Spinal cord (tissue), 10 donors: ENCODE results near the gene ARSK. TPM values are rescaled to one million over a fixed set of nuclear protein-coding genes. Genes with fewer than 3 reads are reported as not detected.
"Not testable (repeated sequence)": the region's sequence is repeated elsewhere in the genome, so short reads cannot be mapped to it uniquely, and the experiment has no call there.

Source experiments
- DNase-seq, 6 donors: peaks; one replicate each; pipeline versions ENCODE4 v3.0.0 to v3.0.0-alpha.2; 2013 to 2015; ENCODE audit warnings: low spot score in 6 of 6, low read depth in 4 of 6
- H3K27ac ChIP-seq: one replicate; pipeline ENCODE4 v1.5.1; 2013; ENCODE audit warnings: low read depth, low read length, control low read depth
- H3K27me3 ChIP-seq: one replicate; pipeline ENCODE4 v1.6.1; 2013; ENCODE audit warnings: low read length; ENCODE audit not compliant: control insufficient read depth, insufficient read depth
- H3K36me3 ChIP-seq: one replicate; pipeline ENCODE4 v1.6.1; 2013; ENCODE audit warnings: low read length; ENCODE audit not compliant: control insufficient read depth, insufficient read depth
- H3K4me1 ChIP-seq: one replicate; pipeline ENCODE4 v1.6.1; 2013; ENCODE audit warnings: low read length; ENCODE audit not compliant: control insufficient read depth, insufficient read depth
- H3K4me3 ChIP-seq: one replicate; pipeline ENCODE4 v1.5.1; 2013; ENCODE audit warnings: low read depth, low read length, control low read depth
- H3K9me3 ChIP-seq: one replicate; pipeline ENCODE4 v1.6.1; 2013; ENCODE audit warnings: low read length; ENCODE audit not compliant: control insufficient read depth, insufficient read depth
- WGBS: methylation state at CpG from one replicate; pipeline ENCODE4 v1.1.5; 2013; ENCODE audit warnings: missing lambda C conversion rate; ENCODE audit not compliant: insufficient coverage; 5-methylcytosine and 5-hydroxymethylcytosine counted together
- polyA plus RNA-seq, 2 donors: library from polyadenylated mRNA; unstranded; fragments of 120-200 nt; gene quantifications; one replicate each; pipeline ENCODE4 v1.2.1, GENCODE V29; 2013; ENCODE audit not compliant: insufficient read length in 2 of 2
- total RNA-seq, 2 donors: library from RNA; depleted of rRNA in 1 of 2; stranded (reverse); fragments of 120-200 nt in 1 of 2; fragments of >200 nt in 1 of 2; gene quantifications; one replicate each; pipeline versions ENCODE4 v1.2.3 to v1.2.4, GENCODE V29; 2013 to 2014
- donor health status: healthy.

The ARSK gene
- total and polyA plus RNA-seq, 4 donors, result 8.7 to 11.6 (median 9.4) TPM

DNA sequence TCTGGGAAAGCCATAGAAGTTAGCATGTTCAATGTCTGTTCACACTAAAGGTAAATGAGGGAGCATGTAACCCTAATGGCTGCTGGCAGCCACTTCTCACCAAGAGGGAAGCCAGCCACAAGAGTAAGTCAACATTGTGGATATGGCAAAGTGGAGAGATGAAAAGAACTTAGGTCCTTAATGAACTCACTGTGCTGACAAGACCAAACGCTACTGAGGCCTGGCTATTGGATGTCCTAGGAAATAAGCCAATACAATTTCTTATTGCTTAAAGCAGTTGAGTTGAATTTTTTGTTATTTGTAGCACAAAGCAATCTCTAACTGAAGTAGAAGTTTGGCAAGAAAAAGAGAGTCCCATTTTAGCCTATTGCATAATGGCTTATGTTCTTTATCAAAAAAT is 71.8 kb downstream of the ARSK start:
- no peaks in the 10 kb centered on the region for H3K9me3 ChIP-seq
- H3K36me3 ChIP-seq, result no peaks in the 10 kb centered on the region
- H3K27me3 ChIP-seq, result no peaks in the 10 kb centered on the region
- DNase-seq, result no peak
- no peaks in the 10 kb centered on the region for H3K4me1 ChIP-seq
- no CpG with 5 or more reads among the region's 1 CpG for WGBS
- H3K27ac ChIP-seq, result no peak overlapping the region
- no peak overlapping the region for H3K4me3 ChIP-seq

DNA sequence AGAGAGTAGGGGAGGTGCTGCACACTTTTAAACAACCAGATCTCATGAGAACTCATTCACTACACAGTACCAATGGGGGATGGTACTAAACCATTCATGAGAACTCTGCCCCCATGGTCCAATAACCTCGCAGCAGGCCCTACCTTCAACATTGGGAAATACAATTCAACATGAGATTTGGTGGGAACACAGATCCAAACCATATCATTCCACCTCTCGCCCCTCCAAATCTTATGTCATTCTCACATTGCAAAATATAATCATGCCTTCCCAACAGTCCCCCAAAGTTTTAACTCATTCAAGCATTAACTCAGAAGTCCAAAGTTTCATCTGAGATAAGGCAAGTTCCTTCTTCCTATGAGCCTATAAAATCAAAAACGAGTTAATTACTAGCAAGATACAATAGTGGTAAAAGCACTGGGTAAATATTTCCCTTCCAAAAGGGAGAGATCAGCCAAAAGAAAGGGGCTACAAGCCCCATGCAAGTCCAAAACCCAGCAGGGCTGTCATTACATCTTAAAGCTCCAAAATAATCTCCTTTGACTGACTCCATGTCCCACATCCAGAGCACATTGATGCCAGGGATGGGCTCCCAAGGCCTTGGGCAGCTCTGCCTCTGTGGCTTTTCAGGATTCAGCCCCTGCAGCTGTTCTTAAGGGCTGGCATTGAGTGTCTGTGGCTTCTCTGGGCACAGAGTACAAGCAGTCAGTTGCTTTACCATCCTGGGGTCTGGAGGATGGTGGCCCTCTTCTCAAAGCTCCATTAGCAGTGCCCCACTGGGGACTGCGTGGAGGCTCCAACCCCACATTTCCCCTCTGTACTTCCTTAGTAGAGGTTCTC is 73.3 kb downstream of the ARSK start:
- 100% methylated on average over 3 of the region's 4 CpGs for WGBS
- no peak overlapping the region for H3K4me3 ChIP-seq
- H3K4me1 ChIP-seq, result no peaks in the 10 kb centered on the region
- no peak overlapping the region for H3K27ac ChIP-seq
- H3K9me3 ChIP-seq, result no peaks in the 10 kb centered on the region
- H3K36me3 ChIP-seq, result no peaks in the 10 kb centered on the region
- H3K27me3 ChIP-seq, result no peaks in the 10 kb centered on the region
- no peak for DNase-seq

GRCh38 chr5:95628933-95629332 is 74.0 kb downstream of the ARSK start:
- H3K36me3 ChIP-seq, result no peaks in the 10 kb centered on the region
- no peak overlapping the region for H3K4me3 ChIP-seq
- DNase-seq, result no peak
- H3K4me1 ChIP-seq, result no peaks in the 10 kb centered on the region
- no peaks in the 10 kb centered on the region for H3K27me3 ChIP-seq
- H3K9me3 ChIP-seq, result no peaks in the 10 kb centered on the region
- WGBS, result 44% methylated on average over 1 of the region's 1 CpG
- H3K27ac ChIP-seq, result no peak overlapping the region

- DNase-seq, result no peak
- WGBS, result 80% methylated on average over 1 of the region's 5 CpGs
Measured at GRCh38 chr5:95630394-95630917, 75.6 kb downstream of the ARSK start.

GRCh38 chr5:95631255-95631958 is 76.5 kb downstream of the ARSK start:
- H3K27ac ChIP-seq, result no peak overlapping the region
- no peaks in the 10 kb centered on the region for H3K27me3 ChIP-seq
- no peaks in the 10 kb centered on the region for H3K36me3 ChIP-seq
- H3K9me3 ChIP-seq, result no peaks in the 10 kb centered on the region
- DNase-seq, result no peak
- no CpG with 5 or more reads among the region's 2 CpGs for WGBS
- H3K4me3 ChIP-seq, result no peak overlapping the region
- no peaks in the 10 kb centered on the region for H3K4me1 ChIP-seq

More at GRCh38 chr5:95630394-95630917, 75.6 kb downstream of the ARSK start:
- Histone ChIP-seq H3K27me3 (no peaks in the 10 kb centered on the region), H3K4me1 (no peaks in the 10 kb centered on the region), H3K4me3 (no peak overlapping the region), H3K27ac (no peak overlapping the region), H3K9me3 (no peaks in the 10 kb centered on the region), H3K36me3 (no peaks in the 10 kb centered on the region)

DNA sequence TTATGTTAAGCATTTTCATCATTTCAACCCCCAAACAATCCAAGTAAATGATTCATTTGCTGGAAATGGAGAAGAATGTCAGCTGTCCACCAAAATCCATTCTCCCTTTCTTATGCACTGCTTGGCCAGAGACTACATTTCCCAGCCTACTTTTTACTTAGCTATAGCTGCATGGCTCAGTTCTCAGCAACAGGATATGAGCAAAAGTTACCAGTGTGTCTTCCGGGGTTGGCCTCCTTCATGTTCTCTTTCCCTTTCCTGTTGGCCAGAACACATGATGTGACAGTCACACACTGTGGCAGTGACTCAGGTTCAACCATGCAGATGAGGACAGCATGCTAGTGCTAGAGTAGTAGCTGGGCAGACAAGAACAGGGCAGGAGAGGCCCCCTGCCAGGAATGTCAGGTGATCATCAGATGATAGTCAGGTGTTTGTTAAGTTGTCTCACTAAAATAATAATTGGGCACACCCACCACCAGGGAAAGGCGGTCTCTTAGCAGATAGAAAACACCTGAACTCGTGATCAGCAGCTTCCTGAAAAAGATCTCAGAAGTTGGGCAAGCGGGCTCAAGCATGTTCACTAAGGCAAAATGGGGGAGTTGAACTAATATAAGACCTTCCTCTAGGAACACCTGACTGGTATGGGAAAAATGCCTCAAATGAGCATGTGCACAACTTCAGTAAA is 77.2 kb downstream of the ARSK start:
- no peaks in the 10 kb centered on the region for H3K27me3 ChIP-seq
- DNase-seq, result no peak
- no peaks in the 10 kb centered on the region for H3K9me3 ChIP-seq
- 100% methylated on average over 1 of the region's 4 CpGs for WGBS
- H3K4me1 ChIP-seq, result no peaks in the 10 kb centered on the region
- H3K27ac ChIP-seq, result no peak overlapping the region
- no peak overlapping the region for H3K4me3 ChIP-seq
- no peaks in the 10 kb centered on the region for H3K36me3 ChIP-seq

DNA sequence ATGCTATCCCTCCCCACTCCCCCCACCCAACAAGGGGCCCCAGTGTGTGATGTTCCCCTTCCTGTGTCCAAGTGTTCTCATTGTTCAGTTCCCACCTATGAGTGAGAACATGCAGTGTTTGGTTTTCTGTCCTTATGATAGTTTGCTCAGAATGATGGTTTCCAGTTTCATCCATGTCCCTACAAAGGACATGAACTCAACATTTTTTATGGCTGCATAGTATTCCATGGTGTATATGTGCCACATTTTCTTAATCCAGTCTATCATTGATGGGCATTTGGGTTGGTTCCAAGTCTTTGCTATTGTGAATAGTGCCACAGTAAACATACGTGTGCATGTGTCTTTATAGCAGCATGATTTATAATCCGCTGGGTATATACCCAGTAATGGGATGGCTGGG is 78.0 kb downstream of the ARSK start:
- not testable (repeated sequence) for H3K4me3 ChIP-seq, H3K27me3 ChIP-seq, DNase-seq

GRCh38 chr5:95633671-95634070 is 78.8 kb downstream of the ARSK start:
- Histone ChIP-seq H3K4me1 (no peaks in the 10 kb centered on the region), H3K9me3 (no peaks in the 10 kb centered on the region), H3K27me3 (no peaks in the 10 kb centered on the region), H3K36me3 (no peaks in the 10 kb centered on the region), H3K4me3 (no peak overlapping the region), H3K27ac (no peak overlapping the region)
- DNase-seq, result no peak
- WGBS, result no CpG with 5 or more reads among the region's 3 CpGs

More for the DNA sequence above, 78.0 kb downstream of the ARSK start:
- WGBS, result no CpG with 5 or more reads among the region's 2 CpGs
- H3K36me3 ChIP-seq, H3K4me1 ChIP-seq, H3K9me3 ChIP-seq, H3K27ac ChIP-seq: not testable (repeated sequence)

GRCh38 chr5:95634081-95634480 is 79.2 kb downstream of the ARSK start:
- H3K9me3 ChIP-seq, result no peaks in the 10 kb centered on the region
- H3K36me3 ChIP-seq, result no peaks in the 10 kb centered on the region
- H3K4me3 ChIP-seq, result no peak overlapping the region
- H3K4me1 ChIP-seq, result no peaks in the 10 kb centered on the region
- DNase-seq, result no peak
- H3K27me3 ChIP-seq, result no peaks in the 10 kb centered on the region
- no peak overlapping the region for H3K27ac ChIP-seq
- no CpG with 5 or more reads among the region's 3 CpGs for WGBS
